Omental fat pad (tissue), 4 donors: Measurements from ENCODE around the gene SAMD8. TPM values are rescaled to one million over a fixed set of nuclear protein-coding genes. Genes with fewer than 3 reads are reported as not detected.
"Not testable (repeated sequence)": the region's sequence is repeated elsewhere in the genome, so short reads cannot be mapped to it uniquely, and the experiment has no call there.

Experiments used
- ATAC-seq: fragments of 150-250 bp; one replicate; pipeline ENCODE4 v1.9.1; 2016; ENCODE audit warnings: mild to moderate bottlenecking, moderate library complexity; ENCODE audit not compliant: low FRiP score
- DNase-seq: peaks from one replicate; pipeline ENCODE4 v3.0.0-alpha.2; 2019; ENCODE audit warnings: low spot score
- total RNA-seq, 4 donors: library from RNA; depleted of rRNA; stranded (reverse); fragments of >200 nt; gene quantifications; one replicate each; pipeline ENCODE4 v1.1.0, GENCODE V29; 2016
- TF ChIP-seq, protein P1 (sequence below), 3 donors: fragments of 450-650 bp; IDR thresholded peaks; one replicate each; pipeline ENCODE4 v1.5.1; 2016 to 2017; ENCODE audit warnings: antibody characterized with exemption in 3 of 3, mild to moderate bottlenecking in 3 of 3, moderate library complexity in 2 of 3

SAMD8 gene
- total RNA-seq, 4 donors from 2014 or later: 38.9 to 54.2 (median 43.7) TPM

DNA sequence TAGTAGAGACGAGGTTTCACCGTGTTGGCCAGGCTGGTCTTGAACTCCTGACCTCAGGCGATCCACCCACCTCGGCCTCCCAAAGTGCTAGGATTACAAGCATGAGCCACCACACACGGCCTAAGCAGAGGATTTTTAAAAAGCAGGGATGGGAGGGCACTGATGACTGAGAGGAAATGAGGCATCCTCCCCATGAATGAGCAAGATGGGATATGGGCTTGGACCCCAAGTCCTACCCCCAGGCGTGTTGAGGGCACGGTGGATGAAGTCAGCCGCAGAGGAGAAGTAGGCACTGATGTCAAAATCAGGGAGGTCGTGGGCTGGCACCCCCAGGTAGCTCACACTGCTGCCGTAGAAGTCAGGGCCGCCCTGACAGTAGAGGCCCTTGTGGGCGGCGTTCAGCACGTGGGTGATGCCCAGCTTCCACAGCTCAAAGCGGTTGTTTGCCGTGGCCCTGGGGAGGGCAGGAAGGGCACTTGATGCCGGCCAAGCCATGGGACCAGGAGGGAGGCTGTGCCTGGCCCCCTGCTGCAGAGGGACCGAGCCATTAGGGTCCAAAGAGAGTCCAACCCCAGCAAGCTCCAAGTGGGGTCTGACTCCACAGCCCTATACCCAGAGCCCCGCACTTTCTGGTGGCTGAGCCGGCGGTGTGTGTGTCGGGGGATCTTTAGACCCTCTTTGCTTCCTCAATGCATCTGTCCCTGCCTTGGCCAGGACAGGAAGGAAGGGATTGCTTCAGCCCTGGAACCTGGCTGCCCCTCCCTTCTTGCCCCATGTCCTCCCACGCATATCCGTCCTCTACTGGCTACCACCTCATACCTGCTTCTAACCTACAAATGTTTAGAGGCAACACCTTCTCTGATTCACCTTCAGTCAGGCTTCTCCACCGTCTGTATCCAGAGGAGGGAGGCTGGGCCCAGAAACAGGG lies 3.4 kb upstream of the SAMD8 start:
- no peak for DNase-seq
- TF ChIP-seq, protein P1, sequence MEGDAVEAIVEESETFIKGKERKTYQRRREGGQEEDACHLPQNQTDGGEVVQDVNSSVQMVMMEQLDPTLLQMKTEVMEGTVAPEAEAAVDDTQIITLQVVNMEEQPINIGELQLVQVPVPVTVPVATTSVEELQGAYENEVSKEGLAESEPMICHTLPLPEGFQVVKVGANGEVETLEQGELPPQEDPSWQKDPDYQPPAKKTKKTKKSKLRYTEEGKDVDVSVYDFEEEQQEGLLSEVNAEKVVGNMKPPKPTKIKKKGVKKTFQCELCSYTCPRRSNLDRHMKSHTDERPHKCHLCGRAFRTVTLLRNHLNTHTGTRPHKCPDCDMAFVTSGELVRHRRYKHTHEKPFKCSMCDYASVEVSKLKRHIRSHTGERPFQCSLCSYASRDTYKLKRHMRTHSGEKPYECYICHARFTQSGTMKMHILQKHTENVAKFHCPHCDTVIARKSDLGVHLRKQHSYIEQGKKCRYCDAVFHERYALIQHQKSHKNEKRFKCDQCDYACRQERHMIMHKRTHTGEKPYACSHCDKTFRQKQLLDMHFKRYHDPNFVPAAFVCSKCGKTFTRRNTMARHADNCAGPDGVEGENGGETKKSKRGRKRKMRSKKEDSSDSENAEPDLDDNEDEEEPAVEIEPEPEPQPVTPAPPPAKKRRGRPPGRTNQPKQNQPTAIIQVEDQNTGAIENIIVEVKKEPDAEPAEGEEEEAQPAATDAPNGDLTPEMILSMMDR (IDR thresholded peaks at IDR 0.05): no peak
- no peak for ATAC-seq

DNA sequence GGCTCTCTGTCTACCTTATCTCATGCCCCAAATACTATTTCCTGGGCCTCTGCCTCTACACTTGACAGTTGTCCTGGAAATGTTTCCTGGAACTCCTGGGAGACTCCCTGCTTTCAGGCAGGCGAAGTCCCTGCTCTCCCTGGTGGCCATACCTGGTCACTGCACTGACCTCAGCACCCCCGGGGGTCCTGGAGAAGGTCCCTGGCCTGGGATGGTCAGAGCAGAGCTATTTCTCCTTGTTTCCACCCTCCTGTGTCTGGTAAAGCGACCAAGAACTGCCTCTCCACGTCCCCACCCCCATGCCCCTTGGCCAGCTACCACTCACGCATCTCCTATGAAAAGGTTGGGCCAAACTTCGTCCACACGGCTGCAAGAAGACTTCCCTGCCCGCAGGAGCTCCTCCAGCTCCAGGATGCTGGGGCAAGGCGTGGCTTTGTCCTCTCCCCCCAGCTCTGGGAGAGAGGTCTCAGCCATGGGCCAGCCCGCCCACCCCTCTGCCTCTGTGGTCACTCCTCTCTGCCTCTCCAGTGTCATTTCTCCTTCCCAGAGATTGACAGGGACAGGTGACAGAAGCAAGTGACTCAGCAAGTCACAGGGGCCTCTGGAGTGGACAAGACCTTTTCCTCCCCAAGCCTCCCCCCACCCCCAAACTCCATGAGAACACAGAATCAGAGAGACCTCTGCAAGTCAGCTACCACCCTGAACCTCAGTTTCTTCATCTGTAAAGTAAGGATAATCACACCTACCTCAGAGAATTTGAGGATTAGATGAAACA lies 2.6 kb upstream of the SAMD8 start:
- TF ChIP-seq, protein P1 (IDR thresholded peaks at IDR 0.05): no peak
- DNase-seq (no peak), ATAC-seq (no peak)

DNA sequence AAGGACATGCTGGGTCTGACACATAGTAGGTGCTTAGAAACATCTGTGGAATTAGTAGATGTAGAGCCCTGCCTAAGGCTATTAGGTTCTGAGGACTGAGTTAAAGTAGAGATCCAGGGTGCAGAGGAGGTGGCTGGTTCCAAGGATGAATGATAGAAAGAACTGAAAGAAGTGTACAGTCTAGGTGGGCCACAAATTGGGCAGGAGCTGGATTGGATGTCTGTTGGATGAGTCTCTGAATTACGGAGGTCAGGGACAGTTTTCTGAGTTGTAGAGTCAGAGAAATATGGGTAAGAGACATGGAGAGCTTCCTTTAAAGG lies 2.0 kb upstream of the SAMD8 start:
- DNase-seq (no peak), ATAC-seq (no peak)
- TF ChIP-seq, protein P1 (IDR thresholded peaks at IDR 0.05): no peak

DNA sequence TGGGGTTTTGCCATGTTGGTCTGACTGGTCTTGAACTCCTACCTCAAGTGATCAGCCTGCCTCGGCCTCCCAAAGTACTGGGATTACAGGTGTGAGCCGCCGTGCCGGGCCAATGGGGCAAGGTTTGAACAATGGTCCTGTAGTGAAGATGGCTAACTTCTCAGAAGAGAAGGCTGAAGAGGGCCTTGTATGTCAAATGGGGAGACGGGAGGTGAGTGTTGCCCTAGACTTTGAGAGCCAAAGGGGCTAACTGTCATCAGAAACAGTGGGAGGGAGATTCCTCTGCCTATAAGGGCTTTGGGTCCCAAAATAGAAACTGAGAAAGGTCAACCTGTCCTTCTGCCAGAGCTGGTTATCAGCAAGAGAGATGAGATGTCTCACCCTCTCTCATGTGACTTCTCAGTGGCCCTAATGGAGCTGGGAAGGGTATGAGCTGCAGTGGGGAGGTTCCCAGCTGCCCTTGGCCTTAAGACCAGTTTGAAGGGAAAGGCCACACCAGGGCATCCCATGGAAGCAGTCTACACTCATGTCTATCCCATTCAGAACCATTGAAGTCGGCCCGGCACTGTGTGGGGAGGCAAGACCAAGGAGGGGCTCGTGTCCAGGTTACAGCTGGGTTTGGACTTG lies 1.3 kb upstream of the SAMD8 start:
- DNase-seq (no peak), ATAC-seq (no peak)
- TF ChIP-seq, protein P1 (IDR thresholded peaks at IDR 0.05): no peak

DNA sequence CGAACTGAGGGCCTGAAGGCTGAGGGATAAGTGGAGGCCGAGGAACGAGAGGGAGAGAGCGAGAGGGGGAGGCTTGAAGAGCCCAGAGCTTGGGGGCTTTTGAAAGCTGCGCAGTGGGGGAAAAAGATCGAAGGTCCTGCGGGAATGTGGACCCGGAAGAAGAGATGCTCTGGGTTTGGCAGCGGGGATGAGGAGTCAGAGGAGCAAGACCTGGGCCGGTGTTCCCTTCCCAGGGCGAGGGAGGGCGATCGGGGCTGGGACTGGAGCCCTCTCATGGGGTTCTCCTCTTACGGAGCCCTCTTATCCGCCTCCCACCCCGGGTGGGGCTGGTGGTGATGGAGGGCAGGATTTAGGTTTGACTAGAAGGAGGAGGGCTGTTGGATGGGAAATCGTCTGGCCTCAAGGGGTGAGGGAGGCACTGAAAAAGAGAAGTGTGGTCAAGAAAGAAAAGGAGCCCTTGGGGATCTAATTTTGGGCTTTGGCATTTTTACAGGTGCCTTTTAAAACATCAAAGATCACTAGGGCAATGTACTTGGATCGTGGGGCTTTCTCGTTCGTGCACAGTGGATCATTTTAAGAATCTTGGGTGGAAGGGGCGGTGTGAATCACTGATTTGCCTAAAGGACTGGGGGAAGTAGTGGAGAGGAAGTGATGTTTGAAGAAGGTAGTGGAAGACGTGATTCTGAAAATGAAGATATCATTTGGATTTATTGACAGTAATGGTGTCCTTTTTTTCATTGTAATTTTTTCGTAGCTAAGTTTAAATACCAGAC lies 637 bp downstream of the SAMD8 start:
- DNase-seq (peak; percentile 37), ATAC-seq (peak; percentile 41)
- TF ChIP-seq, protein P1 (IDR thresholded peaks at IDR 0.05): no peak

DNA sequence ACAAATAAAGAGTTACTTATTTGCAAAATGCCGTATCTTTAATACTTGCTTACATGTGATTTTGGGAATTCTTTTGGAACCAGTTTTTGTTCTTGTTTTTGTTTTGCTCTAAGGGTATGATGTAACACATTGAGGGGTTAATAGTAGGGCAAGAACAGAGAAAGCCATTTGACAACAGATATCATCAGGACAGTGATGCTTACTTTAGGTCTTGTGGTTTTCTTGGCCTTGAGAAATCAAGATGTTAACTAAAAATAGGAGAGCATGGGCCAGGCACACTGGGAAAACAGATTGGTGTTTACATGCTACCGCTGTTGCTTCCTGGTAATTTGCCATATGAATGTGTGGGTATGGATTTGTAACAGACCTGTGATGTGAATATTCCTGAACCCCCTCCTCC lies 3.7 kb downstream of the SAMD8 start:
- TF ChIP-seq, protein P1 (IDR thresholded peaks at IDR 0.05): no peak
- ATAC-seq (no peak), DNase-seq (no peak)

DNA sequence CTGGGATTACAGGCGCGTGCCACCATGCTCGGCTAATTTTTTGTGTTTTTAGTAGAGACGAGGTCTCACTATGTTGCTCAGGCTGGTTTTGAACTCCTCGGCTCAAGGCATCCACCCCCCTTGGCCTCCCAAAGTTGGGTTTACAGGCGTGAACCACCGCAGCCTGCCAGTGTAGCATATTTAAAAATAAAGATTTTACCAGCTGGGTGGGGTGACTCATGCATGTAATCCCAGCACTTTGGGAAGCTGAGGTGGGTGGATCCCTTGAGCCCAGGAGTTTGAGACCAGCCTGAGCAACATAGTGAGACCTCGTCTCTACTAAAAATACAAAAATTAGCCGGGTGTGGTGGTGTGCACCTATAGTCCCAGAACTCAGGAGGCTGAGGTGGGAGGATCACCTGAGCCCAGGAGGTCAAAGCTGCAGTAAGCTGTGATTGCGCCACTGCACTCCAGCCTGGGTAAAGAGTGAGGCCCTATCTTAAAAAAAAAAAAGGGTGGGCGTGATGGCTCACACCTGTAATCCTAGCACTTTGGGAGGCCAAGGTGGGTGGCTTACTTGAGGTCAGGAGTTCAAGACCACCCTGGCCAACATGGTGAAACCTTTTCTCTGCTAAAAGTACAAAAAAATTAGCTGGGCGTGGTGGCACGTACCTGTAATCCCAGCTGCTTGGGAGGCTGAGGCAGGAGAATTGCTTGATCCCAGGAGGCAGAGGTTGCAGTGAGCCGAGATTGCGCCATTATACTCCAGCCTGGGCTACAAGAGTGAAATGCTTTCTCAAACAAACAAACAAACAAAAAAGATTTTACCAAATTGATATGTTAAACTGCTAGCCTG lies 5.7 kb downstream of the SAMD8 start:
- ATAC-seq, DNase-seq: not testable (repeated sequence)
